H1 (cell line): Measurements from ENCODE around the gene RNF212B. TPM values are rescaled to one million over a fixed set of nuclear protein-coding genes. Genes with fewer than 3 reads are reported as not detected.

Source experiments
- CTCF ChIA-PET: fragments of 300-600 bp; sonication (Branson Sonifier 250); formaldehyde crosslinking; loops from one replicate; lab custom pipeline; 2021; ENCODE audit not compliant: partially characterized antibody; lab: Charles Lee
- POLR2A ChIA-PET: fragments of 300-600 bp; sonication (Branson Sonifier 250); formaldehyde crosslinking; loops from one replicate; lab custom pipeline; 2021; ENCODE audit warnings: inconsistent platforms; ENCODE audit not compliant: partially characterized antibody; lab: Charles Lee
- DNase-seq, 2 experiments: peaks; one replicate each; pipeline versions ENCODE4 v3.0.0 to v3.0.0-alpha.2; 2010 to 2022; ENCODE audit warnings: low spot score in 2 of 2, low read depth in 1 of 2, mixed read lengths in 1 of 2
- FAIRE-seq: peaks from 2 replicates; lab custom pipeline; 2011; peaks lifted over from hg19 to GRCh38; lab: Jason Lieb, UNC
- H2AFZ ChIP-seq: 2 replicates; pipeline ENCODE4 v1.8.1; 2012; ENCODE audit warnings: low read length, inconsistent platforms
- H2AK5ac ChIP-seq: 2 replicates; pipeline ENCODE4 v1.6.1; 2013; ENCODE audit warnings: low read depth, low read length
- H2BK120ac ChIP-seq: replicated peaks from 2 replicates; pipeline ENCODE3; 2013; ENCODE audit warnings: low read depth, low read length, inconsistent platforms
- H2BK12ac ChIP-seq: 2 replicates; pipeline ENCODE4 v1.6.1; 2013; ENCODE audit warnings: low read depth, low read length
- H2BK15ac ChIP-seq: 2 replicates; pipeline ENCODE4 v1.6.1; 2013; ENCODE audit warnings: low read length
- H2BK20ac ChIP-seq: 2 replicates; pipeline ENCODE4 v1.6.1; 2013; ENCODE audit warnings: low read length
- H2BK5ac ChIP-seq: 2 replicates; pipeline ENCODE4 v1.6.1; 2013; ENCODE audit warnings: low read depth, low read length
- H3K14ac ChIP-seq: 2 replicates; pipeline ENCODE4 v1.6.1; 2013; ENCODE audit warnings: inconsistent platforms; ENCODE audit not compliant: insufficient read length
- H3K18ac ChIP-seq: 2 replicates; pipeline ENCODE4 v1.6.1; 2013; ENCODE audit warnings: low read length; ENCODE audit errors: extremely low read depth
- H3K23ac ChIP-seq: 2 replicates; pipeline ENCODE4 v1.6.1; 2013; ENCODE audit warnings: inconsistent platforms; ENCODE audit not compliant: insufficient read length
- H3K23me2 ChIP-seq: 2 replicates; pipeline ENCODE4 v1.6.1; 2013; ENCODE audit warnings: low read depth, low read length
- H3K27ac ChIP-seq: 2 replicates; pipeline ENCODE4 v1.6.1; 2011; ENCODE audit warnings: low read depth, low read length, inconsistent platforms
- H3K27me3 ChIP-seq, 4 experiments: replicated peaks in 1 of 4; 1 replicate in 1 of 4; 2 replicates in 3 of 4; pipeline versions ENCODE4 v1.6.1 to v1.8.1; 2011 to 2013; ENCODE audit warnings: low read length in 3 of 4, mild to moderate bottlenecking in 3 of 4, inconsistent platforms in 2 of 4, mixed read lengths in 2 of 4, moderate library complexity in 1 of 4; ENCODE audit not compliant: control insufficient read depth in 3 of 4, insufficient read depth in 3 of 4; ENCODE audit errors: extremely low read depth in 1 of 4
- H3K36me3 ChIP-seq, 4 experiments: 2 replicates each; pipeline versions ENCODE4 v1.6.1 to v1.8.1; 2011 to 2013; ENCODE audit warnings: mild to moderate bottlenecking in 4 of 4, low read length in 3 of 4, moderate library complexity in 2 of 4, control low read depth in 1 of 4, inconsistent platforms in 1 of 4; ENCODE audit not compliant: insufficient read depth in 4 of 4, control insufficient read depth in 2 of 4
- H3K4ac ChIP-seq: replicated peaks from 2 replicates; pipeline ENCODE3; 2013; ENCODE audit warnings: low read length, low read depth, mixed read lengths, inconsistent platforms; ENCODE audit not compliant: insufficient read length
- H3K4me1 ChIP-seq, 4 experiments: replicated peaks in 1 of 4; 1 replicate in 1 of 4; 2 replicates in 3 of 4; pipeline versions ENCODE4 v1.6.1 to v1.8.1; 2011 to 2013; ENCODE audit warnings: low read length in 3 of 4, inconsistent platforms in 2 of 4, mixed read lengths in 1 of 4; ENCODE audit not compliant: insufficient read depth in 4 of 4, control insufficient read depth in 3 of 4
- H3K4me2 ChIP-seq, 2 experiments: 2 replicates each; pipeline versions ENCODE4 v1.6.1 to v1.8.1; 2011 to 2013; ENCODE audit warnings: low read depth in 2 of 2, low read length in 2 of 2, control low read depth in 1 of 2, inconsistent platforms in 1 of 2, mild to moderate bottlenecking in 1 of 2; ENCODE audit not compliant: insufficient read depth in 1 of 2
- H3K4me3 ChIP-seq, 4 experiments: fragments of 200-600, 300-600 bp in 1 of 4; sonication (generic), shearing (Covaris generic), sonication (Bioruptor Twin) in 1 of 4; 2 replicates each; pipeline versions ENCODE4 v1.5.1 to v1.8.1; 2011 to 2016; ENCODE audit warnings: low read length in 4 of 4, low read depth in 3 of 4, control low read depth in 2 of 4, inconsistent platforms in 2 of 4, mild to moderate bottlenecking in 2 of 4, mixed read lengths in 1 of 4, moderate library complexity in 1 of 4; ENCODE audit not compliant: insufficient read depth in 2 of 4; ENCODE audit errors: extremely low read depth in 1 of 4
- H3K56ac ChIP-seq: replicated peaks from 2 replicates; pipeline ENCODE3; 2013; ENCODE audit warnings: low read depth, mild to moderate bottlenecking, mixed read lengths, low read length, inconsistent platforms; ENCODE audit not compliant: insufficient read length
- H3K79me1 ChIP-seq: 2 replicates; pipeline ENCODE4 v1.6.1; 2013; ENCODE audit warnings: low read depth, low read length, control low read depth
- H3K79me2 ChIP-seq, 2 experiments: 2 replicates each; pipeline versions ENCODE4 v1.6.1 to v1.8.1; 2012 to 2013; ENCODE audit warnings: low read length in 2 of 2, mild to moderate bottlenecking in 2 of 2, inconsistent platforms in 1 of 2; ENCODE audit not compliant: insufficient read depth in 2 of 2, control insufficient read depth in 1 of 2
- H3K9ac ChIP-seq, 4 experiments: replicated peaks in 1 of 4; 1 replicate in 1 of 4; 2 replicates in 3 of 4; pipeline versions ENCODE4 v1.6.1 to v1.8.1; 2011 to 2013; ENCODE audit warnings: low read depth in 3 of 4, low read length in 3 of 4, control low read depth in 2 of 4, mild to moderate bottlenecking in 2 of 4, moderate library complexity in 2 of 4, inconsistent platforms in 1 of 4; ENCODE audit errors: extremely low read depth in 1 of 4
- H3K9me3 ChIP-seq, 2 experiments: 2 replicates each; pipeline versions ENCODE4 v1.6.1 to v1.8.1; 2012 to 2013; ENCODE audit warnings: mild to moderate bottlenecking in 2 of 2, moderate library complexity in 2 of 2, control low read depth in 1 of 2, inconsistent platforms in 1 of 2, low read depth in 1 of 2, low read length in 1 of 2, mixed read lengths in 1 of 2; ENCODE audit not compliant: insufficient read depth in 2 of 2
- H4K20me1 ChIP-seq, 2 experiments: replicated peaks in 1 of 2; 2 replicates each; pipeline versions ENCODE3 to v1.8.1; 2011 to 2013; ENCODE audit warnings: inconsistent platforms in 2 of 2, low read length in 2 of 2, mild to moderate bottlenecking in 1 of 2; ENCODE audit not compliant: insufficient read depth in 2 of 2, control insufficient read depth in 1 of 2
- H4K5ac ChIP-seq: 2 replicates; pipeline ENCODE4 v1.6.1; 2013; ENCODE audit warnings: low read length, low read depth, mixed read lengths, inconsistent platforms; ENCODE audit not compliant: insufficient read length
- H4K8ac ChIP-seq: 2 replicates; pipeline ENCODE4 v1.8.0; 2013; ENCODE audit warnings: mild to moderate bottlenecking, moderate library complexity, low read length, inconsistent platforms; ENCODE audit not compliant: insufficient read depth; ENCODE audit errors: extremely low read depth
- H4K91ac ChIP-seq: replicated peaks from 2 replicates; pipeline ENCODE3; 2013; ENCODE audit warnings: low read length, mixed read lengths, inconsistent platforms; ENCODE audit not compliant: insufficient read length
- CHD2 ChIP-seq: IDR thresholded peaks from 2 replicates; pipeline ENCODE4 v1.6.1; 2012; ENCODE audit warnings: low read length, improper control_type of control experiment
- EGR1 ChIP-seq: IDR thresholded peaks from 2 replicates; pipeline ENCODE4 v1.6.1; 2011; ENCODE audit warnings: low read depth, low read length, borderline replicate concordance
- GTF2F1 ChIP-seq: IDR thresholded peaks from 2 replicates; pipeline ENCODE4 v1.6.1; 2012; ENCODE audit warnings: low read depth, low read length, improper control_type of control experiment, borderline replicate concordance
- POLR2AphosphoS5 ChIP-seq: IDR thresholded peaks from 2 replicates; pipeline ENCODE4 v1.6.1; 2011; ENCODE audit warnings: low read depth, low read length
- TAF1 ChIP-seq: IDR thresholded peaks from 2 replicates; pipeline ENCODE4 v1.6.1; 2011; ENCODE audit warnings: mild to moderate bottlenecking, low read depth, low read length
- TAF7 ChIP-seq: optimal IDR thresholded peaks from 2 replicates; pipeline ENCODE3; 2011; ENCODE audit warnings: low read depth, mild to moderate bottlenecking, inconsistent platforms, low read length, moderate library complexity, borderline replicate concordance
- TEAD4 ChIP-seq: IDR thresholded peaks from 2 replicates; pipeline ENCODE4 v1.6.1; 2012; ENCODE audit warnings: low read depth, low read length, inconsistent platforms, mixed read lengths
- whole genome bisulfite sequencing, 2 experiments: shearing (Covaris generic) in 1 of 2; methylation state at CpG; one replicate each; pipeline versions ENCODE4 v1.1.6 to v1.1.7; 2013 to 2015; ENCODE audit warnings: low lambda C conversion rate in 2 of 2, mixed read lengths in 2 of 2, inconsistent platforms in 1 of 2, low coverage in 1 of 2, missing lambda C conversion rate in 1 of 2; ENCODE audit not compliant: insufficient replicate concordance in 2 of 2, insufficient coverage in 1 of 2, insufficient read length in 1 of 2; ENCODE audit errors: extremely low coverage in 1 of 2, missing lambda C conversion rate in 1 of 2; 5-methylcytosine and 5-hydroxymethylcytosine counted together
- polyA plus RNA-seq, 7 experiments: library from polyadenylated mRNA; depleted of rRNA in 3 of 7; stranded (reverse) in 5 of 7; unstranded in 2 of 7; fragments of >200 nt in 5 of 7; fragments of 200-250 nt in 2 of 7; gene quantifications; 1 replicate in 5 of 7; 2 replicates in 1 of 7; 4 replicates in 1 of 7; pipeline versions ENCODE4 v1.2.1 to v1.2.3, GENCODE V29; 2011 to 2013; ENCODE audit warnings: missing spikeins in 2 of 7, mixed read lengths in 2 of 7
- total RNA-seq: library from RNA; stranded (reverse); fragmentation: NEBNext Ultra II Directional; extraction: Animal tissue kit (Norgen Biotek cat#: 25700); gene quantifications from 2 replicates; pipeline ENCODE4 v1.2.1, GENCODE V29; 2021
- TF ChIP-seq, protein P1 (sequence below), 3 experiments: IDR thresholded peaks; 1 replicate in 2 of 3; 2 replicates in 1 of 3; pipeline versions ENCODE4 v1.5.1 to v1.6.1; 2011; ENCODE audit warnings: low read length in 3 of 3, mild to moderate bottlenecking in 3 of 3, inconsistent platforms in 2 of 3, low read depth in 1 of 3, moderate library complexity in 1 of 3; ENCODE audit not compliant: insufficient read depth in 1 of 3; ENCODE audit errors: control extremely low read depth in 1 of 3

Gene RNF212B
- total and polyA plus RNA-seq, 2 of the 8 experiments (the other 6 are each of a cell fraction or from before 2014, with no cell fraction given) = 0.95 to 1.2 TPM

DNA sequence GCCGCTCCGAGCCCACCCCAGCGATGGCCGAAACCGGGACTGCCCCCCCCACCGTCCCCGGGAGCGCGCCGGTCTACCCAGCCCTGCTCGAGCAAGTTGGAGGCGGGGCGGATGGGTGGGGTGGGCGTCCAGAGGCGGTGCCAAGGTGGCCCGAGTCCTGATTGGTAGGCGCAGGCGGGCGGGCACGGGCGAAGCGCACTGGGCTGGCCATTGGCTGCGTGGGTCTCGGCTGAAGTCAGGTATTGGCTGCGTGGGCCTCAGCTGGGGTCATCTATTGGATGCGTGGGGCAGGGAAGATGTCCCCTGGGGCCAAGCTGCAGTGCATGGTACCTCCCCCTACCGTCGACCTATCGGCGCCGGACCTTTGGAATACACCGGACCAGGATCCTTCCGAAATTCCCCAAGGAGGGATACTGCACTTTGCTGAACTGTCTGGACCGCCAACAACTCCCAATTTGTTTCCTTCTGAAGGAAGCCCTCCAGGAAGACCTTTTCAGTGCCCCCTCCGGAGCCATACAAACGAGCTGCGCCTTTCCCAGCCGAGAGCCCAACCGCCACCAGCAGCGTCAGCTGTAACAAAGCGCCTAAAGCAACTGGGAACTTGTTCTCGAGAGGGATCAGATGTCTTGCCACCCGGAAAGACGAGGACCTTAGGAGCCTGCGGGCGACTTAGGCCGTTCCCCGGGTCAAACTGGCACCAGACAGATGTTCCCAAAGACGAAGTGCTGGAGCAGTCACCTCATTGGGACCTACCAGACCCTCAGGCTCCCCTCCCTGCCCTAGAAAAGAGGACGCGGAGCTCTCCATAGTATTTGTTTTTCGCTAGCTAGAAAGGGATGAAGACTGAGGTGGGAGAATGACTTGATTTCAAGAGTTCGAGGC is 48.5 kb downstream of the RNF212B start, which contains the start of gene HOMEZ:
Gene HOMEZ (minus strand): TSS at position 113 of the 882 bp plus-strand sequence. CDS start 180 bp downstream, outside the sequence.
- Histone ChIP-seq H3K4me2 (peak within 1 kb of the TSS; percentile 72 to 78), H2AK5ac (no peak within 1 kb of the TSS), H3K4me3 (peak within 1 kb of the TSS; percentile 69 to 98 (median 78)), H4K91ac (peak within 1 kb of the TSS; percentile 70), H2BK12ac (no peak within 1 kb of the TSS), H3K14ac (no peak within 1 kb of the TSS), H3K9ac (peak within 1 kb of the TSS; percentile 62 to 73 (median 65)), H2BK5ac (peak within 1 kb of the TSS; percentile 55; the same call in 1 of the 2 replicates), H2BK20ac (no peak within 1 kb of the TSS), H4K8ac (peak within 1 kb of the TSS; percentile 94), H3K4me1 (no peaks in the 10 kb centered on the region), H2BK120ac (no peak within 1 kb of the TSS), H3K4ac (no peak within 1 kb of the TSS), H4K5ac (peak within 1 kb of the TSS; percentile 45), H3K79me2 (peaks cover 0 to 5% of the 10 kb centered on the region in 2 experiments; a peak in 1 of 4 replicates), H4K20me1 (peaks cover 2 to 6% of the 10 kb centered on the region in 2 experiments), H3K56ac (no peak within 1 kb of the TSS), H3K9me3 (no peaks in the 10 kb centered on the region), H3K23me2 (peaks cover 7% of the 10 kb centered on the region; the same call in 1 of the 2 replicates), H3K23ac (no peak within 1 kb of the TSS), H3K27ac (no peak within 1 kb of the TSS), H3K36me3 (no peaks in the 10 kb centered on the region), H3K79me1 (no peaks in the 10 kb centered on the region), H2BK15ac (no peak within 1 kb of the TSS), H3K18ac (peak within 1 kb of the TSS; percentile 26; the same call in 1 of the 2 replicates), H3K27me3 (peaks cover 9 to 32% (median 28%) of the 10 kb centered on the region in 4 experiments), H2AFZ (0 out of 2 replicates have a peak within 1 kb of the TSS, but pooled peaks have one; percentile 24)
- DNase-seq (peak; percentile 89 to 96), FAIRE-seq (peak; percentile 39)
- ChIA-PET POLR2A (interaction anchor here (0.5 to 2.3 kb wide), 10 partner anchors 9 to 167 kb away, joined by 3 to 11 read pairs (median 5); partner anchors contain the start of genes BCL2L2, EFS, PABPN1 and PPP1R3E), CTCF (interaction anchor here (0.5 to 4.0 kb wide), 6 partner anchors 8 to 217 kb away, joined by 3 to 21 read pairs (median 5); no protein-coding TSS in a partner anchor)
- 3% methylated on average over 34 of the region's 53 CpGs; no CpG with 5 or more reads in 1 of the 2 experiments for WGBS, 2 experiments
- peak; percentile 73 for TF ChIP-seq CHD2
- TF ChIP-seq, protein P1, sequence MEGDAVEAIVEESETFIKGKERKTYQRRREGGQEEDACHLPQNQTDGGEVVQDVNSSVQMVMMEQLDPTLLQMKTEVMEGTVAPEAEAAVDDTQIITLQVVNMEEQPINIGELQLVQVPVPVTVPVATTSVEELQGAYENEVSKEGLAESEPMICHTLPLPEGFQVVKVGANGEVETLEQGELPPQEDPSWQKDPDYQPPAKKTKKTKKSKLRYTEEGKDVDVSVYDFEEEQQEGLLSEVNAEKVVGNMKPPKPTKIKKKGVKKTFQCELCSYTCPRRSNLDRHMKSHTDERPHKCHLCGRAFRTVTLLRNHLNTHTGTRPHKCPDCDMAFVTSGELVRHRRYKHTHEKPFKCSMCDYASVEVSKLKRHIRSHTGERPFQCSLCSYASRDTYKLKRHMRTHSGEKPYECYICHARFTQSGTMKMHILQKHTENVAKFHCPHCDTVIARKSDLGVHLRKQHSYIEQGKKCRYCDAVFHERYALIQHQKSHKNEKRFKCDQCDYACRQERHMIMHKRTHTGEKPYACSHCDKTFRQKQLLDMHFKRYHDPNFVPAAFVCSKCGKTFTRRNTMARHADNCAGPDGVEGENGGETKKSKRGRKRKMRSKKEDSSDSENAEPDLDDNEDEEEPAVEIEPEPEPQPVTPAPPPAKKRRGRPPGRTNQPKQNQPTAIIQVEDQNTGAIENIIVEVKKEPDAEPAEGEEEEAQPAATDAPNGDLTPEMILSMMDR (IDR thresholded peaks at IDR 0.05; ENCODE audit: control extremely low read depth in 1 of 3, insufficient read depth in 1 of 3, low read depth in 1 of 3, low read length in 3 of 3) = peak in 1 of 3 experiments; percentile 17; a peak in 1 of 4 replicates
- TF ChIP-seq TEAD4 = 0 out of 2 replicates have a peak, but pooled peaks have one; percentile 2
- TF ChIP-seq POLR2AphosphoS5 = no peak
- peak; percentile 64 for TF ChIP-seq TAF7
- TF ChIP-seq TAF1 = 0 out of 2 replicates have a peak, but pooled peaks have one; percentile 35
- no peak for TF ChIP-seq EGR1
- no peak for TF ChIP-seq GTF2F1
